H1 (cell line): Measurements from ENCODE around the gene RICTOR.

Source experiments
- CBX5 ChIP-seq: fragments of 300-800, 300-1000 bp; sonication (generic); IDR thresholded peaks from 2 replicates; pipeline ENCODE4 v1.7.1; 2016; ENCODE audit warnings: antibody characterized with exemption, low read length, low read depth
- CHD2 ChIP-seq: IDR thresholded peaks from 2 replicates; pipeline ENCODE4 v1.6.1; 2012; ENCODE audit warnings: low read length, improper control_type of control experiment
- CTCF ChIP-seq, 3 experiments: IDR thresholded peaks; 1 replicate in 2 of 3; 2 replicates in 1 of 3; pipeline versions ENCODE4 v1.5.1 to v1.6.1; 2011; ENCODE audit warnings: low read length in 3 of 3, mild to moderate bottlenecking in 3 of 3, inconsistent platforms in 2 of 3, low read depth in 1 of 3, moderate library complexity in 1 of 3; ENCODE audit not compliant: insufficient read depth in 1 of 3; ENCODE audit errors: control extremely low read depth in 1 of 3
- POLR2A ChIP-seq, 2 experiments: IDR thresholded peaks; 1 replicate in 1 of 2; 2 replicates in 1 of 2; pipeline ENCODE4 v1.6.1; 2011; ENCODE audit warnings: low read depth in 2 of 2, low read length in 2 of 2, mild to moderate bottlenecking in 2 of 2; ENCODE audit errors: control extremely low read depth in 1 of 2
- SAP30 ChIP-seq: fragments of 300-600 bp; sonication (generic); IDR thresholded peaks from 2 replicates; pipeline ENCODE4 v1.7.1; 2012; ENCODE audit warnings: low read length, moderate library complexity, mild to moderate bottlenecking, inconsistent platforms; ENCODE audit not compliant: insufficient read depth, insufficient replicate concordance
- SRF ChIP-seq: IDR thresholded peaks from 2 replicates; pipeline ENCODE4 v1.6.1; 2011; ENCODE audit warnings: mild to moderate bottlenecking, low read depth, low read length, moderate library complexity

GRCh38 chr5:38985909-38986452 is 88.2 kb downstream of the RICTOR start:
- TF ChIP-seq POLR2A (IDR thresholded peaks at IDR 0.05; ENCODE audit: control extremely low read depth in 1 of 2, low read depth in 2 of 2, low read length in 2 of 2) (no peak), SAP30 (no peak), CBX5 (no peak), CTCF (IDR thresholded peaks at IDR 0.05; ENCODE audit: control extremely low read depth in 1 of 3, insufficient read depth in 1 of 3, low read depth in 1 of 3, low read length in 3 of 3) (no peak), SRF (no peak), CHD2 (no peak)
